NCI-H2196 treated with DMSO at 0.1 percent for 48 hours (cell line): ENCODE results near the gene CAMK2D.
A peak's percentile ranks its signal among the peaks of the same experiment; 100 is the strongest.
"Not testable (repeated sequence)": the region's sequence is repeated elsewhere in the genome, so short reads cannot be mapped to it uniquely, and the experiment has no call there.

Source experiments
- DNase-seq: peaks from one replicate; lab custom pipeline; 2025; ENCODE audit not compliant: unreplicated experiment; lab: John Stamatoyannopoulos, UW

The CAMK2D gene

DNA sequence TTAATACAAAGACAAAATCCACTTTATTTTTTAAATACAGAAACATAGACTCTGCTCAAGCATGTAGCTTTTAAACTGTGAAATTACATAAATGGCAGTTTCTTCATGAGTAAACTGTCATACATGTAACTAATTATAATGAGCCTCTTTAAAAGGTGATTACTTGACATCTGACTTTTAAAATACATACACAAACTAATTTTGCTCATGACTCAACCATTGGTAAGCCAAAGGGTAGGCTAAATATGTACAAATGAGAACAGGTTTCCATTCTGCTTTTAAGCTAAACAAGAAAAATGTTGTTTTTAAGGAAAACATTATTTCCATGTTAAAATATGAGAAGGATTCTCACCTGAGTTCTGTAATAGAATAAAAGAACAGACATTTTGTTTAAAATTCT lies 27.9 kb downstream of the CAMK2D start:
- DNase-seq: no peak

DNA sequence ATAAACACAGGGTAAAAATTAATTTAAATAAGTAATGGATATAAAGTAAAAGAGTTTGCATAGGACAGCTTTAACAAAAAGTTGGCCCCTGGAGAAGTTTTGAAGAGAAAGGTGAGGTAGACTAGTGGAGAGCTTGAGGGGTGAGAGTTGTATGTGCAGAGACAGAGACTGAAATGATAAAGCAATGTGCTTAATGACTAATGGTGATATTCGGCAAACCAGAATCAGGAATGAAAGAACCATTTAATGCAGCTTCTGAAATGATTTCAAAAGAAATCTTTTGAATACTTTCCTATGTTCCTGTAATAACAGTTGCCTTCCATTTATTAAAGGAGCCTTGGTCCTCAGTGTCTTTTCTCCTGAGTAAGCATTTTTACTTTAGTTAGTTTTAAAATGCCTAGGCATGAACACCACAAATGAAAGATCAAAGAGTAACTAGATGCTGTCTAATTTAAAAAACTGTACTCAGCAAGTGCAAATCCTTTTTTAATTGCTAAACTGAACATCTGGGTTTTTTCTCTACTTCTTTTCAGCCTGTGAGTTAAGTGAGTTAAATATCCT lies 28.5 kb downstream of the CAMK2D start:
- DNase-seq: no peak

DNA sequence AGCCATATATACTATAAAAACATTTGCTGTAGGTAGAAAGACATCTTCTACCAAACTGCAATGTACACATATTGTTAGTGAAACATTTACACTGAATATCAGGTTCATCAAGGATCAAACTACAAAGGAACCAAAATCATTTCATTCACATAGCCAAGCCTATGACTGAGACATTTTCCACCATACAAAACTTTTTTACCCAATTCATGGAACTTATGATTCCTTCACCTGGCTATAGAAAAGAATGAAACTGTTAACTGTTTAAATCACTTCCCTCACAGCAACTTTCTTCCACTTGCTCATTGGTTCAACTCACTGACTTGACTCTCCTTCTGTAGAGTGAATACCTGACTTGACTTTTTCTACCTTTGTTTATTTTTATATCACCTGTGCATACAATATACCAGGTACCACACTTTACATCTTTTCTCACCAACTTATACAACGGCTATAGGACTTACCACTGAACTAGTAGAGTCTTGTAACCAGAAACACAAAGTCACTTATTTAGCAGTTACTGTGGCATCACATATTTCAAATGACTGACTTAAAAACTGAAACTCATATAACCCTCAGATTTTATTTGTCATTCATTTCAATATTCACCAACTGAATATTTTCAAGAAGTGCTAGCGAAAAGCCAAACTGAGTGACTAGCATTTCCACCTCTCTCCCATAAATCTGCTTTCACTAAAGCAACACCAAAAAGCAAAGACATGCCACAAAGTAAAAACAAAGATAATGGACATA lies 30.9 kb downstream of the CAMK2D start:
- DNase-seq: no peak

- DNase-seq: no peak
Measured at GRCh38 chr4:113727802-113728201, 33.7 kb downstream of the CAMK2D start.

DNA sequence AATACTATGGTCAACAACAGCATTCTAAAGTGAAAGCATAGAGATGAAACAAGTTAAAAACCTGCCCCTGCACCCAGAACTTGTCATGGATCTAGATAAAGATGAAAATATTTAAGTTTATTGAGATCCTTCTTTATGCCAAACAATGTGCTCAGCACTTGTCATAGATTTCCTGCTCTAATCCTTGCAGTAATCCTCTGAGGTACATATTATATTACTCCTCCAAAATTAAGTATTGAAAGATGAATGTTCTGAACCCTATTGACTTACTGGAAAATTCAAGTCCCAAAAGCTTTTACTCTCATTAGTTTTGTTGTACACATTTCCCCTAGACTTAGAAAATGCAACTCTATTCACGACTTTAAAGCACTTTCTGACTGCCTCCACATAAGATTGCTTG lies 35.6 kb downstream of the CAMK2D start:
- no peak for DNase-seq

DNA sequence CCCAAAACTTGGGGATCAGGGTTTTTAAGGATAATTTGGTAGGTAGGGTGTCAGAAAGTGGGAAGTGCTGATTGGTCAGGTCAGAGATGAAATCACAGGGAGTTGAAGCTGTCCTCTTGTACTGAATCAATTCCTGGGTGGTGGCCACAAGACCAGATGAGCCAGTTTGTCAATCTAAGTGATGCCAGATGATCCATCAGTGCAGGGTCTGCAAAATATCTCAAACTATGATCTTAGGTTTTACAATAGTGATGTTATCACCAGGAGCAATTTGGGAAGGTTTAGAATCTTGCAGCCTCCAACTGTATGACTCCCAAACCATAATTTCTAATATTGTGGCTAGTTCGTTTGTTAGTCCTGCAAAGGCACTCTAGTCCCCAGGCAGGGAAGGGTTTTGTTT lies 43.3 kb downstream of the CAMK2D start:
- DNase-seq: no peak

- no peak for DNase-seq
Measured at GRCh38 chr4:113711883-113712662, 49.5 kb downstream of the CAMK2D start.

DNA sequence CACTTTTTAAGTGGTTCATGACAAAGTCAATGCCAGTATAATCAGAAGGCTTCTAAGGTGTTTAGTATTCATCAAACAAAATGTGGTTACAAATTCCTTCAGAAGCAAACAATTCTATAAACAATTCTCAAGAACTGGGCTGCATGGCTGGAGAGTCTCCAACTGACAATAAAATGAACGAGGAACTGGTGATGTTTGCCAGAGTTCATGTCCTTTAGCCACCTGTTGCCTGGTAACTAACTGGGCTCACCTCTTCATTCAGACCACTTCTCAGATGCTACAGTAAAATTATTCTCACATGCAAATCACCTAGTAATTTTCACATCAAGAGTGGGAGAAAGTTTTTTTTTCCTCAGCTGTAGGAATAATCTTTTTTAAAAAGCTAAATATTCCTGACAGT lies 53.3 kb downstream of the CAMK2D start:
- DNase-seq: peak; percentile 32

DNA sequence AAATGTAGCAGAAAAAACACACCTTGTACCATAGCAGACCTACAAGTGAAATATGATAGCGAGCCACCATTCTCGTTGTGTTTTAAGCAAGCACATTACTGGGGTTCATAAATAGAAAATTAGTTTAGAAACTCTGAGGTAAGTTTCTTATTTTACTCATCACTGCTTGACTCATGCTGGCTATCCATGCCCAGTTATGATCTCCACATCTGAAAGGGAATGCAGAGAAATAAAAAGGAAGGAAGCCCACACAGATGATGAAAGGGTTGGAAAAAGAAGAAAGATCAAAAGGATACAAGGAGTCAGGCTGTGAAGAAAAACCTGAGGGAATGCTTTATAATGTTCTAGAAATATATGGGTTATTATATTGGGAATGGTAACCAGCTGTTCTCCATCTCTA lies 54.5 kb downstream of the CAMK2D start:
- no peak for DNase-seq

- not testable (repeated sequence) for DNase-seq
Measured at GRCh38 chr4:113705097-113705496, 56.4 kb downstream of the CAMK2D start.

DNA sequence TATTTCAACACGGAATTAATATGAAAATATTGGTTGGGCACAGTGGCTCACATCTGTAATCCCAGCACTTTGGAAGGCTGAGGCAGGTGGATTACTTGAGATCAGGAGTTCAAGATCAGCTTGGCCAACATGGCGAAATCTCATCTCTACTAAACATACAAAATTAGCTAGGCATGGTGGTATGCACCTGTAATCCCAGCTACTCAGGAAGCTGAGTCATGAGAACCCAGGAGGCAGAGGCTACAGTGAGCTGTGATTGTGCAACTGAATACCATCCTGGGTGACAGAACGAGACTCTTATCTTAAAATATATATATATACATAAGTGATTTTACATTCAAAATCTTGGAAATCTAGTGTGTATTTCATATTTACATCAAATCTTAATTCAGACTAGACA lies 58.9 kb downstream of the CAMK2D start:
- not testable (repeated sequence) for DNase-seq

DNA sequence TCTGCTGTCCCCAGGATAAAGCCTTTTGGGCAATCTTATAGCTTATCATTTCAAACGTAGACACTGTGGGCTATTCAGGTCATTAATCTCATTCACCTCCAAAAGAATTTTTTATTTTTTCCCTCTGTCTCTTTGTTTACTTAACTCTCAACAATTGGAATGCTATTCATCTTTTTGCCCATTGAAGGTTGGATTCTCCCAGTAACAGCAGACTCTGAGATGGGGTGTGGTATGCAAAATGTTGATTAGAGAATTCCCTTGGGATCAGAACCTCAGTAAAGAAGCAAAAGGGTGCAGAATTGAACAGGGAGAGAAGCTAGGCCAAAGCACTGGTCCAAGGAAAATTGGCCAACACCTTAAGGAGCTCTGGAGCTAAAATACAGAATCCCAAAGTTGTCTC lies 60.4 kb downstream of the CAMK2D start:
- DNase-seq: no peak

DNA sequence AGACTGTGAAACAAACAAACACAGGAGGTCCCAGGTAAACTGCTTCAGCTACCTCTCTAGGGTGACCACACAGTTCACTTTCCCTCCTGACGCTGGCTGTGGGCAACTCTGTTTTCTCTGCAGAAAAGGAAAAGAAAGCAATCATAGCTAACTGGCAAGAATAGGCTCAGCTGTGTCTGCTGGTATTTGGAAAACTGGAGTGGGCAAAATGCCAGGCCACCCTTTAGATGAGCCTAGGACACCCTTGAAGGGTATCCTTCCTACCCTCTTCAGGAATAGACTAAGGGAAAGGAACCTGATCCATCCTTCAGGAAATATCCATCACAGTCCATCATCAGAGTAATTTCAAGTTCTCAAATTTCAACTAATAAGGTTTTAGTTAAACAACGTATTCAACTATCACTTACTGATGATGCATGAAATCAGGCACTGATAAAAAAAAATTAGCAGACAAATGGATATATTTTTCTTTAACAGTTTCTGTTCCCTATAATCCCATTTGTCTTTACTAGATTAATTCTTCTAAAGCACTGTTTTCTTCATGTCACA lies 60.9 kb downstream of the CAMK2D start:
- DNase-seq: no peak

- DNase-seq: no peak
Measured at GRCh38 chr4:113699772-113700171, 61.8 kb downstream of the CAMK2D start.

GRCh38 chr4:113697429-113697828 lies 64.1 kb downstream of the CAMK2D start:
- no peak for DNase-seq

GRCh38 chr4:113695328-113696169 lies 66.0 kb downstream of the CAMK2D start:
- DNase-seq: no peak

DNA sequence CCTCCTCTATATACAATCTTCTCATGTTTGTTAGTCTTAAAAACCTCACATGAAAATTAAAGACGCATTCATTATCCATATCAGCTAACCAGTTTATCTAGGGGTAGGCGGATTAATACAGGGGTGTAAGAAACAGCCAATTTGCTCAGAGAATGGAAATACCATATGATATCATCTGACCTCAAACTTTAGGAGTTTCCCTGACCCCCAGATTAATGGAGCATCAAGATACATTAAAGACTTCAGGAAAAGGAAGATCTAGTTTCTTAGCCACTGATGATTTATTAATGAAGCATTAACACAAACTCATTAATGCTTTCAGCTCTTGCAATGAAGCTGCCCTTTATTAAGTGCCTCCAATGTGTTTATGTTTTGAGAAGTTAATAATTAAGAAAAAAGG lies 67.5 kb downstream of the CAMK2D start:
- no peak for DNase-seq

DNA sequence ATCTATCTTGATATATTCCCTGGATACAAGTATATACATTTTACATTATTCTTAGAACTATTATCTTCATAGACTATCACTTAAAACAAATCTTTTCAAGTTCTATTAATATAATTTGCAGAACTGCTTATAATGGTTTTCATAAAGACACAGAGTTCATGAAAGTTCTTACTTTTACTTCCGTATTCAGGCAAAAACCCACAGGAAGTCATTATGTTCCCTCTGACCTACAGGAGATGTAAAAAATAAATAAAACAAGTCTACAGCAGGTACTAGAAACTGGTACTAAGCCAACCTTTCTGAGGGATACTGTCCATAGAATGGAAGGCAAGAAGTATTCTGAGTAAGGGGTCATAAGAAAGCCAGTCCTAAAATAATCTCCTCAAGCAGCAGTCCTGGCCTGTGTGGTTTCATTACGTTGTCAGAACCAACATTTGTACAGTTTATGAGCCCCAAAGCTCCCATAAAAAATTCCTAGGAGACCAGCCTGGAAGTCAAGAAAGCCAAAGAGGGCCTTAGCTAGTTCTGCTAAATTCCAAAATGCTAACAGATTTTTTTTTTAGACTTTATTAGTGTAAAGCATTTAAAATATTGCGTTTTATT lies 68.6 kb downstream of the CAMK2D start:
- no peak for DNase-seq

GRCh38 chr4:113691676-113692075 lies 69.9 kb downstream of the CAMK2D start:
- no peak for DNase-seq

- DNase-seq: no peak
Measured at GRCh38 chr4:113689394-113689793, 72.1 kb downstream of the CAMK2D start.
